ENCODE measurements around the gene VPS26C. TPM values are rescaled to one million over a fixed set of nuclear protein-coding genes. Genes with fewer than 3 reads are reported as not detected.

Gene VPS26C
- total RNA-seq, 1 experiment from 2014 or later, result 58.0 TPM

DNA sequence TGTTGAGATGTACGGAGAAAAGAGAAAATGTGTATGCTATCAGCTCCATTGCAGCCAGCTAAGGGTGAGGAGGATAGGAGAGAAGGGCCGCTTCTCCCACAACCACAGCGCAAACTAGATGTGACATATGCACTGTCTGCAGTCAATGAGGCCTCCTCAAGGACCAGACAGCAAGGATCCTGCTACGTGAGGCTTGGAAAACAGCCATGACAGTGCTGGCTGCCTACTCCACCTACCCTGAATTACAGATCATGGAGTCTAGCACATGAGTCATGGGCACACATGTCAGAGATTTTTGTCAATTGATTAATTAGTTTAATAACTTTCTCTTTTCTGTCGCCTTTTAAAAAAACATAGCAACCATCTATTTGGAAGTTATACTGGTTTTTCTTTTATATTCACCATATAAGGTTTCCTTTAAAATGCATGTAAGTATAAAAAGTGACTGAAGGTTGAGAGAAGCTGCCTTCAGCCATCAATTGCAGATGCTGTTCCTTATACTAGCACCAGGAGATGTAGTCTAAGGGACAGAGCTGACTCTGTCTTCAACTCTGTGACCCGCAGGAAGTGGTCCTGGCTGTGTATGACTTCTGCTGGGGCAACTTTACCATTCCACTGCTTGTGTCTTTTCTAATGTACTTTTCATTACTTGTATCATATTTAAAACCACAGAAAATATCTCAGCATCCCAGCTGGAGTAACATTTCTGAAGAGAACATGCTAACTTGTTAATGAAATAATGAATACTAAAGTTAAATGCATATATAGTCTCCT lies 3.1 kb downstream of the VPS26C start:
- no peak overlapping the region for H3K4me2 ChIP-seq (ENCODE audit: insufficient read depth, insufficient read length, low read length)
- H2BK12ac ChIP-seq (ENCODE audit: insufficient read length, low read depth, low read length), result no peak overlapping the region
- H2BK5ac ChIP-seq (ENCODE audit: insufficient read length, low read length), result no peak overlapping the region
- no peak overlapping the region for H3K23ac ChIP-seq (ENCODE audit: insufficient read length, low read depth, low read length)
- no peak overlapping the region for H4K8ac ChIP-seq (replicated peaks; ENCODE audit: insufficient read length, low read depth, low read length)
- no peak for DNase-seq
- no peak overlapping the region for H3K14ac ChIP-seq (ENCODE audit: insufficient read depth, low read length)
- no peaks in the 10 kb centered on the region for H3K4me1 ChIP-seq (ENCODE audit: insufficient read depth, low read length)
- H3T11ph ChIP-seq (ENCODE audit: low read length), result no peak overlapping the region
- H2AFZ ChIP-seq (ENCODE audit: low read length), result no peak overlapping the region
- no peak overlapping the region for H3K4me3 Mint-ChIP-seq
- H2BK120ac ChIP-seq (ENCODE audit: low read depth, low read length, poor library complexity, severe bottlenecking), result no peak overlapping the region
- peaks cover 9% of the 10 kb centered on the region for H3K23me2 ChIP-seq (ENCODE audit: insufficient read length, low read depth, low read length, poor library complexity, severe bottlenecking)
- H3K56ac ChIP-seq (ENCODE audit: insufficient read length, low read depth, low read length), result no peak overlapping the region
- no peak overlapping the region for H3K9ac ChIP-seq (ENCODE audit: extremely low read depth, insufficient read length, low read length)
- no peak overlapping the region for H4K91ac ChIP-seq (ENCODE audit: insufficient read length, low read depth, low read length)
- no peak overlapping the region for H3K27ac ChIP-seq (ENCODE audit: insufficient read length, low read depth, low read length)
- H4K20me1 ChIP-seq (ENCODE audit: control insufficient read depth, insufficient read depth, insufficient read length), result no peaks in the 10 kb centered on the region
- TF ChIP-seq, protein P1, sequence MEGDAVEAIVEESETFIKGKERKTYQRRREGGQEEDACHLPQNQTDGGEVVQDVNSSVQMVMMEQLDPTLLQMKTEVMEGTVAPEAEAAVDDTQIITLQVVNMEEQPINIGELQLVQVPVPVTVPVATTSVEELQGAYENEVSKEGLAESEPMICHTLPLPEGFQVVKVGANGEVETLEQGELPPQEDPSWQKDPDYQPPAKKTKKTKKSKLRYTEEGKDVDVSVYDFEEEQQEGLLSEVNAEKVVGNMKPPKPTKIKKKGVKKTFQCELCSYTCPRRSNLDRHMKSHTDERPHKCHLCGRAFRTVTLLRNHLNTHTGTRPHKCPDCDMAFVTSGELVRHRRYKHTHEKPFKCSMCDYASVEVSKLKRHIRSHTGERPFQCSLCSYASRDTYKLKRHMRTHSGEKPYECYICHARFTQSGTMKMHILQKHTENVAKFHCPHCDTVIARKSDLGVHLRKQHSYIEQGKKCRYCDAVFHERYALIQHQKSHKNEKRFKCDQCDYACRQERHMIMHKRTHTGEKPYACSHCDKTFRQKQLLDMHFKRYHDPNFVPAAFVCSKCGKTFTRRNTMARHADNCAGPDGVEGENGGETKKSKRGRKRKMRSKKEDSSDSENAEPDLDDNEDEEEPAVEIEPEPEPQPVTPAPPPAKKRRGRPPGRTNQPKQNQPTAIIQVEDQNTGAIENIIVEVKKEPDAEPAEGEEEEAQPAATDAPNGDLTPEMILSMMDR (conservative IDR thresholded peaks at IDR 0.05), result no peak
- H3K9me3 Mint-ChIP-seq, result no peaks in the 10 kb centered on the region
- no peak overlapping the region for H3K4ac ChIP-seq (ENCODE audit: low read depth, low read length)
- no peak overlapping the region for H2AK5ac ChIP-seq (ENCODE audit: insufficient read length, low read length)
- no peak overlapping the region for H4K5ac ChIP-seq (ENCODE audit: insufficient read length, low read depth, low read length)
- peaks cover 0 to 13% (median 7%) of the 10 kb centered on the region in 3 experiments; a peak in 4 of 7 replicates for H3K36me3 Mint-ChIP-seq (ENCODE audit: insufficient read depth in 1 of 3, low read depth in 3 of 3)
- no peaks in the 10 kb centered on the region for H3K79me1 ChIP-seq (ENCODE audit: insufficient read depth, low read depth, low read length, poor library complexity, severe bottlenecking)
- H3K4me1 Mint-ChIP-seq, result peaks cover 19 to 20% of the 10 kb centered on the region in 2 experiments
- peaks cover 26% of the 10 kb centered on the region; the same call in 1 of the 2 replicates for H3K79me2 ChIP-seq (ENCODE audit: insufficient read depth, low read length)
- no peak overlapping the region for H2BK15ac ChIP-seq (ENCODE audit: low read depth, low read length)
- H2BK20ac ChIP-seq (ENCODE audit: low read depth, low read length, poor library complexity, severe bottlenecking), result no peak overlapping the region
- no CpG with 5 or more reads among the region's 6 CpGs for whole genome bisulfite sequencing (ENCODE audit: extremely low coverage, insufficient read length, low lambda C conversion rate)
- H3K27ac Mint-ChIP-seq, result peak overlapping the region in 2 of 3 experiments; percentile 23 to 37; a peak in 2 of 7 replicates
- no peaks in the 10 kb centered on the region for H3K27me3 ChIP-seq (ENCODE audit: insufficient read depth, low read length)
- H3K18ac ChIP-seq (ENCODE audit: insufficient read length, low read depth, low read length), result no peak overlapping the region
- H3K27me3 Mint-ChIP-seq (ENCODE audit: low read depth), result no peaks in the 10 kb centered on the region
- no peaks in the 10 kb centered on the region for H3K9me3 ChIP-seq (ENCODE audit: control insufficient read depth, low read depth, low read length)

Measured in H9 (cell line).